GM21423 (cell line): ENCODE results near the gene MAST4.

ENCODE experiments used
- ATAC-seq: cut with Tn5 transposase; IDR thresholded peaks from one replicate; pipeline ENCODE4 v1.9.1; 2021; ENCODE audit warnings: mild to moderate bottlenecking, moderate library complexity; ENCODE audit not compliant: unreplicated experiment

The MAST4 gene

GRCh38 chr5:67058998-67059743 is 463.0 kb downstream of the MAST4 start:
- no peak for ATAC-seq

- no peak for ATAC-seq
Observed at GRCh38 chr5:67059744-67060490, 463.7 kb downstream of the MAST4 start.

GRCh38 chr5:67061511-67061910 is 465.3 kb downstream of the MAST4 start:
- no peak for ATAC-seq

GRCh38 chr5:67063055-67063454 is 466.9 kb downstream of the MAST4 start:
- no peak for ATAC-seq

GRCh38 chr5:67063791-67064190 is 467.6 kb downstream of the MAST4 start:
- ATAC-seq, result no peak

GRCh38 chr5:67065237-67065636 is 469.0 kb downstream of the MAST4 start:
- no peak for ATAC-seq

- ATAC-seq, result no peak
Observed at GRCh38 chr5:67065696-67066095, 469.5 kb downstream of the MAST4 start.

GRCh38 chr5:67066815-67067214 is 470.6 kb downstream of the MAST4 start:
- no peak for ATAC-seq

- ATAC-seq, result no peak
Observed at GRCh38 chr5:67073045-67073680, 477.0 kb downstream of the MAST4 start.

GRCh38 chr5:67077296-67077695 is 481.1 kb downstream of the MAST4 start:
- no peak for ATAC-seq

- no peak for ATAC-seq
Observed at GRCh38 chr5:67081261-67081660, 485.1 kb downstream of the MAST4 start.

- no peak for ATAC-seq
Observed at GRCh38 chr5:67082941-67083340, 486.7 kb downstream of the MAST4 start.

GRCh38 chr5:67085616-67086015 is 489.4 kb downstream of the MAST4 start:
- ATAC-seq, result no peak

- ATAC-seq, result no peak
Observed at GRCh38 chr5:67089200-67089725, 493.1 kb downstream of the MAST4 start.

GRCh38 chr5:67090040-67090439 is 493.8 kb downstream of the MAST4 start:
- no peak for ATAC-seq

GRCh38 chr5:67090593-67090992 is 494.4 kb downstream of the MAST4 start:
- no peak for ATAC-seq

- ATAC-seq, result no peak
Observed at GRCh38 chr5:67092535-67092934, 496.3 kb downstream of the MAST4 start.

- no peak for ATAC-seq
Observed at GRCh38 chr5:67093279-67093678, 497.1 kb downstream of the MAST4 start.

- ATAC-seq, result no peak
Observed at GRCh38 chr5:67094476-67095300, 498.5 kb downstream of the MAST4 start.

- no peak for ATAC-seq
Observed at GRCh38 chr5:67095346-67096171, 499.4 kb downstream of the MAST4 start.
